Subcutaneous abdominal adipose tissue (tissue), 5 donors: ENCODE measurements around the gene RASGRF2.
A peak's percentile ranks its signal among the peaks of the same experiment; 100 is the strongest.

Experiments used
- H3K27ac ChIP-seq: one replicate; pipeline ENCODE4 v1.7.0; 2013; ENCODE audit warnings: low read depth, mild to moderate bottlenecking, inconsistent platforms, low read length, moderate library complexity
- H3K27me3 ChIP-seq, 5 donors: one replicate each; pipeline ENCODE4 v1.7.0; 2013; ENCODE audit warnings: low read length in 5 of 5, inconsistent platforms in 1 of 5; ENCODE audit not compliant: control insufficient read depth in 5 of 5, insufficient read depth in 4 of 5
- H3K36me3 ChIP-seq, 5 donors: one replicate each; pipeline ENCODE4 v1.7.0; 2013; ENCODE audit warnings: low read length in 5 of 5; ENCODE audit not compliant: control insufficient read depth in 5 of 5, insufficient read depth in 5 of 5
- H3K4me1 ChIP-seq, 5 donors: one replicate each; pipeline ENCODE4 v1.7.0; 2013; ENCODE audit warnings: low read length in 5 of 5, mild to moderate bottlenecking in 3 of 5, moderate library complexity in 1 of 5; ENCODE audit not compliant: control insufficient read depth in 5 of 5, insufficient read depth in 5 of 5
- H3K4me3 ChIP-seq, 5 donors: one replicate each; pipeline ENCODE4 v1.7.0; 2013; ENCODE audit warnings: low read length in 5 of 5, low read depth in 1 of 5
- H3K9ac ChIP-seq, 5 donors: one replicate each; pipeline ENCODE4 v1.7.0; 2013; ENCODE audit warnings: low read length in 5 of 5, mild to moderate bottlenecking in 4 of 5, moderate library complexity in 3 of 5
- H3K9me3 ChIP-seq, 5 donors: one replicate each; pipeline ENCODE4 v1.7.0; 2013; ENCODE audit warnings: low read length in 5 of 5; ENCODE audit not compliant: control insufficient read depth in 5 of 5
- donor health status: healthy.
- donor health status: healthy.
- donor health status: healthy.
- donor health status: healthy.
- donor health status: healthy.

Gene RASGRF2

GRCh38 chr5:80976985-80977384 lies 16.8 kb downstream of the RASGRF2 start:
- peaks cover 0 to 41% (median 15%) of the 10 kb centered on the region in 5 donors for H3K4me1 ChIP-seq
- peak overlapping the region; percentile 73 for H3K27ac ChIP-seq
- H3K4me3 ChIP-seq: no peak overlapping the region
- no peaks in the 10 kb centered on the region for H3K36me3 ChIP-seq
- no peaks in the 10 kb centered on the region for H3K9me3 ChIP-seq
- H3K9ac ChIP-seq: no peak overlapping the region
- no peaks in the 10 kb centered on the region for H3K27me3 ChIP-seq

- Histone ChIP-seq H3K27ac (peak overlapping the region; percentile 39), H3K4me1 (peaks cover 0 to 41% (median 15%) of the 10 kb centered on the region in 5 donors), H3K4me3 (no peak overlapping the region), H3K27me3 (no peaks in the 10 kb centered on the region), H3K9ac (no peak overlapping the region), H3K36me3 (no peaks in the 10 kb centered on the region), H3K9me3 (no peaks in the 10 kb centered on the region)
Observed at GRCh38 chr5:80977764-80978163, 17.6 kb downstream of the RASGRF2 start.

- Histone ChIP-seq H3K4me3 (no peak overlapping the region), H3K9ac (no peak overlapping the region), H3K27ac (no peak overlapping the region), H3K4me1 (peaks cover 0 to 35% (median 14%) of the 10 kb centered on the region in 5 donors), H3K27me3 (no peaks in the 10 kb centered on the region), H3K9me3 (no peaks in the 10 kb centered on the region), H3K36me3 (no peaks in the 10 kb centered on the region)
Observed at GRCh38 chr5:80978772-80979317, 18.7 kb downstream of the RASGRF2 start.

GRCh38 chr5:80982093-80982492 lies 21.9 kb downstream of the RASGRF2 start:
- no peaks in the 10 kb centered on the region for H3K9me3 ChIP-seq
- H3K9ac ChIP-seq: no peak overlapping the region
- no peak overlapping the region for H3K27ac ChIP-seq
- H3K27me3 ChIP-seq: no peaks in the 10 kb centered on the region
- no peak overlapping the region for H3K4me3 ChIP-seq
- H3K36me3 ChIP-seq: no peaks in the 10 kb centered on the region
- peaks cover 0 to 30% (median 4%) of the 10 kb centered on the region in 5 donors for H3K4me1 ChIP-seq

GRCh38 chr5:80985600-80986228 lies 25.6 kb downstream of the RASGRF2 start:
- H3K9ac ChIP-seq: no peak overlapping the region
- no peaks in the 10 kb centered on the region for H3K36me3 ChIP-seq
- no peaks in the 10 kb centered on the region for H3K9me3 ChIP-seq
- no peaks in the 10 kb centered on the region for H3K27me3 ChIP-seq
- peaks cover 2 to 38% (median 4%) of the 10 kb centered on the region in 5 donors for H3K4me1 ChIP-seq
- H3K4me3 ChIP-seq: peak overlapping the region in 1 of 5 donors; percentile 29
- H3K27ac ChIP-seq: peak overlapping the region; percentile 68

GRCh38 chr5:80986382-80986781 lies 26.2 kb downstream of the RASGRF2 start:
- no peak overlapping the region for H3K9ac ChIP-seq
- no peaks in the 10 kb centered on the region for H3K36me3 ChIP-seq
- no peaks in the 10 kb centered on the region for H3K27me3 ChIP-seq
- H3K27ac ChIP-seq: peak overlapping the region; percentile 68
- H3K4me1 ChIP-seq: peaks cover 2 to 33% (median 4%) of the 10 kb centered on the region in 5 donors
- H3K9me3 ChIP-seq: no peaks in the 10 kb centered on the region
- peak overlapping the region in 1 of 5 donors; percentile 29 for H3K4me3 ChIP-seq

GRCh38 chr5:80987078-80987766 lies 27.1 kb downstream of the RASGRF2 start:
- Histone ChIP-seq H3K27me3 (no peaks in the 10 kb centered on the region), H3K9ac (no peak overlapping the region), H3K27ac (peak overlapping the region; percentile 68), H3K9me3 (no peaks in the 10 kb centered on the region), H3K36me3 (no peaks in the 10 kb centered on the region), H3K4me3 (no peak overlapping the region), H3K4me1 (peaks cover 2 to 33% (median 4%) of the 10 kb centered on the region in 5 donors)

GRCh38 chr5:80988419-80988935 lies 28.3 kb downstream of the RASGRF2 start:
- no peaks in the 10 kb centered on the region for H3K36me3 ChIP-seq
- H3K27me3 ChIP-seq: no peaks in the 10 kb centered on the region
- no peak overlapping the region for H3K27ac ChIP-seq

GRCh38 chr5:80989883-80990282 lies 29.7 kb downstream of the RASGRF2 start:
- H3K9ac ChIP-seq: no peak overlapping the region
- no peaks in the 10 kb centered on the region for H3K9me3 ChIP-seq
- H3K4me3 ChIP-seq: no peak overlapping the region
- no peaks in the 10 kb centered on the region for H3K27me3 ChIP-seq
- peaks cover 2 to 33% (median 8%) of the 10 kb centered on the region in 5 donors for H3K4me1 ChIP-seq
- no peak overlapping the region for H3K27ac ChIP-seq
- no peaks in the 10 kb centered on the region for H3K36me3 ChIP-seq

More at GRCh38 chr5:80988419-80988935, 28.3 kb downstream of the RASGRF2 start:
- peaks cover 2 to 33% (median 4%) of the 10 kb centered on the region in 5 donors for H3K4me1 ChIP-seq
- H3K4me3 ChIP-seq: no peak overlapping the region
- no peak overlapping the region for H3K9ac ChIP-seq
- no peaks in the 10 kb centered on the region for H3K9me3 ChIP-seq

- Histone ChIP-seq H3K9ac (no peak overlapping the region), H3K27me3 (no peaks in the 10 kb centered on the region), H3K27ac (no peak overlapping the region), H3K4me1 (peaks cover 2 to 33% (median 8%) of the 10 kb centered on the region in 5 donors), H3K4me3 (no peak overlapping the region), H3K9me3 (no peaks in the 10 kb centered on the region), H3K36me3 (no peaks in the 10 kb centered on the region)
Observed at GRCh38 chr5:80990527-80990926, 30.4 kb downstream of the RASGRF2 start.
